ENCODE measurements around the gene CDCP2. TPM values are rescaled to one million over a fixed set of nuclear protein-coding genes. Genes with fewer than 3 reads are reported as not detected.

The CDCP2 gene
- total and polyA plus RNA-seq, 2 donors (not counting 1 experiment from before 2014, with no cell fraction given): 0.25 TPM; not detected in 1

- no peaks in the 10 kb centered on the region for H3K9me3 Mint-ChIP-seq (ENCODE audit: insufficient read depth)
- H3K4me1 ChIP-seq (ENCODE audit: control insufficient read depth in 2 of 2, insufficient read depth in 2 of 2, low read length in 2 of 2): no peaks in the 10 kb centered on the region
- no peak overlapping the region for H3K4me2 ChIP-seq (replicated peaks; ENCODE audit: low read depth, low read length, poor library complexity, severe bottlenecking)
- H4K20me1 ChIP-seq (ENCODE audit: control insufficient read depth, insufficient read depth, low read length, poor library complexity, severe bottlenecking): no peaks in the 10 kb centered on the region
- peaks cover 0 to 11% of the 10 kb centered on the region in 2 experiments for H3K36me3 ChIP-seq (replicated peaks in 1 of 2; ENCODE audit: control extremely low read depth in 1 of 2, control insufficient read depth in 1 of 2, extremely low read depth in 1 of 2, insufficient read depth in 2 of 2, low read length in 1 of 2)
- ChIA-PET CTCF (no interaction called here), POLR2A (no interaction called here)
- no peaks in the 10 kb centered on the region for H3K9me3 ChIP-seq (ENCODE audit: control extremely low read depth in 1 of 3, control insufficient read depth in 2 of 3, insufficient read depth in 1 of 3, low read length in 2 of 3)
- no peak overlapping the region for H3K9ac ChIP-seq (ENCODE audit: low read length)
- no peak overlapping the region for H3K27ac Mint-ChIP-seq
- H3K27me3 Mint-ChIP-seq: no peaks in the 10 kb centered on the region
- DNase-seq (no peak), ATAC-seq (ENCODE audit: low read depth) (no peak)
- H2AFZ ChIP-seq (ENCODE audit: insufficient read depth, low read depth, low read length, poor library complexity, severe bottlenecking): no peak overlapping the region
- intact Hi-C loops (cut with micrococcal nuclease): no loop called here
- no peaks in the 10 kb centered on the region for H3K4me1 Mint-ChIP-seq
- no peak for TF ChIP-seq EZH2 (IDR thresholded peaks at IDR 0.05; ENCODE audit: borderline replicate concordance, insufficient read depth, low read depth, low read length, poor library complexity, severe bottlenecking)
- TF ChIP-seq CTCF (IDR thresholded peaks at IDR 0.05): no peak
- H3K4me3 Mint-ChIP-seq: no peak overlapping the region
- H3K27ac ChIP-seq (ENCODE audit: low read length in 2 of 2): no peak overlapping the region
- no peak overlapping the region for H3K4me3 ChIP-seq (ENCODE audit: control extremely low read depth in 1 of 5, extremely low read depth in 1 of 5, insufficient read depth in 1 of 5, low read depth in 2 of 5, low read length in 4 of 5)
- no CpG with 5 or more reads among the region's 1 CpG for WGBS (ENCODE audit: insufficient coverage)
- H3K27me3 ChIP-seq (replicated peaks in 1 of 4; ENCODE audit: control extremely low read depth in 1 of 4, control insufficient read depth in 3 of 4, insufficient read depth in 4 of 4, low read length in 3 of 4): no peaks in the 10 kb centered on the region
- H3K79me2 ChIP-seq (ENCODE audit: control insufficient read depth, insufficient read depth, low read length): no peaks in the 10 kb centered on the region
These were observed 35.5 kb upstream of the CDCP2 start for GRCh38 chr1:54188291-54188690.

- TF ChIP-seq CTCF (IDR thresholded peaks at IDR 0.05) (no peak), EZH2 (IDR thresholded peaks at IDR 0.05; ENCODE audit: borderline replicate concordance, insufficient read depth, low read depth, low read length, poor library complexity, severe bottlenecking) (no peak)
- ATAC-seq (ENCODE audit: low read depth) (no peak), DNase-seq (no peak)
- Mint-ChIP-seq H3K4me1 (no peaks in the 10 kb centered on the region), H3K9me3 (ENCODE audit: insufficient read depth) (no peaks in the 10 kb centered on the region), H3K27me3 (no peaks in the 10 kb centered on the region), H3K27ac (no peak overlapping the region), H3K4me3 (no peak overlapping the region)
- H3K9ac ChIP-seq (ENCODE audit: low read length): no peak overlapping the region
- no peaks in the 10 kb centered on the region for H3K79me2 ChIP-seq (ENCODE audit: control insufficient read depth, insufficient read depth, low read length)
- peaks cover 0 to 8% of the 10 kb centered on the region in 2 experiments for H3K36me3 ChIP-seq (replicated peaks in 1 of 2; ENCODE audit: control extremely low read depth in 1 of 2, control insufficient read depth in 1 of 2, extremely low read depth in 1 of 2, insufficient read depth in 2 of 2, low read length in 1 of 2)
- 94% methylated on average over 3 of the region's 3 CpGs for WGBS (ENCODE audit: insufficient coverage)
- H3K27ac ChIP-seq (ENCODE audit: low read length in 2 of 2): no peak overlapping the region
- H3K4me2 ChIP-seq (replicated peaks; ENCODE audit: low read depth, low read length, poor library complexity, severe bottlenecking): no peak overlapping the region
- ChIA-PET POLR2A (no interaction called here), CTCF (no interaction called here)
- H3K4me3 ChIP-seq (ENCODE audit: control extremely low read depth in 1 of 5, extremely low read depth in 1 of 5, insufficient read depth in 1 of 5, low read depth in 2 of 5, low read length in 4 of 5): no peak overlapping the region
- no peaks in the 10 kb centered on the region for H4K20me1 ChIP-seq (ENCODE audit: control insufficient read depth, insufficient read depth, low read length, poor library complexity, severe bottlenecking)
- intact Hi-C loops (cut with micrococcal nuclease): no loop called here
- H2AFZ ChIP-seq (ENCODE audit: insufficient read depth, low read depth, low read length, poor library complexity, severe bottlenecking): no peak overlapping the region
- no peaks in the 10 kb centered on the region for H3K9me3 ChIP-seq (ENCODE audit: control extremely low read depth in 1 of 3, control insufficient read depth in 2 of 3, insufficient read depth in 1 of 3, low read length in 2 of 3)
- no peaks in the 10 kb centered on the region for H3K4me1 ChIP-seq (ENCODE audit: control insufficient read depth in 2 of 2, insufficient read depth in 2 of 2, low read length in 2 of 2)
- H3K27me3 ChIP-seq (replicated peaks in 1 of 4; ENCODE audit: control extremely low read depth in 1 of 4, control insufficient read depth in 3 of 4, insufficient read depth in 4 of 4, low read length in 3 of 4): no peaks in the 10 kb centered on the region
These were observed 33.3 kb upstream of the CDCP2 start for GRCh38 chr1:54186056-54186455.
